Thyroid gland (tissue), 4 donors: ENCODE data around the gene CTDSP1. TPM values are rescaled to one million over a fixed set of nuclear protein-coding genes. Genes with fewer than 3 reads are reported as not detected.

Experiments
- DNase-seq, 2 donors: peaks; one replicate each; pipeline ENCODE4 v3.0.0-alpha.2; 2019
- H3K27ac ChIP-seq, 3 donors: fragments of 200-600 bp; sonication (generic); 1 replicate in 2 of 3; 2 replicates in 1 of 3; pipeline ENCODE4 v1.5.1; 2016 to 2019; ENCODE audit warnings: mild to moderate bottlenecking in 1 of 3, moderate library complexity in 1 of 3
- H3K27me3 ChIP-seq: fragments of 200-600 bp; sonication (generic); one replicate; pipeline ENCODE4 v1.5.1; 2019
- H3K36me3 ChIP-seq, 2 donors: fragments of 200-600 bp; sonication (generic); one replicate each; pipeline ENCODE4 v1.5.1; 2016 to 2019
- H3K4me1 ChIP-seq, 2 donors: fragments of 200-600 bp; sonication (generic); one replicate each; pipeline ENCODE4 v1.5.1; 2017 to 2019
- H3K4me3 ChIP-seq, 3 donors: fragments of 200-600 bp; sonication (generic); replicated peaks in 1 of 3; 1 replicate in 2 of 3; 2 replicates in 1 of 3; pipeline ENCODE4 v1.5.1; 2016; ENCODE audit warnings: mild to moderate bottlenecking in 1 of 3
- H3K9me3 ChIP-seq: fragments of 200-600 bp; sonication (generic); one replicate; pipeline ENCODE4 v1.5.1; 2017
- CTCF ChIP-seq, 6 experiments: fragments of 200-600 bp in 3 of 6; fragments of 450-650 bp in 3 of 6; sonication (generic) in 3 of 6; IDR thresholded peaks; one replicate each; pipeline ENCODE4 v1.5.1; 2016 to 2019; ENCODE audit warnings: antibody characterized with exemption in 6 of 6, mild to moderate bottlenecking in 2 of 6, inconsistent platforms in 1 of 6, moderate library complexity in 1 of 6
- POLR2A ChIP-seq, 2 donors: fragments of 450-650 bp; IDR thresholded peaks; one replicate each; pipeline ENCODE4 v1.6.1; 2017; ENCODE audit warnings: antibody characterized with exemption in 2 of 2, mild to moderate bottlenecking in 2 of 2, moderate library complexity in 1 of 2
- WGBS, 2 donors: methylation state at CpG; one replicate each; pipeline ENCODE4 v1.1.5; 2017; 5-methylcytosine and 5-hydroxymethylcytosine counted together
- intact Hi-C: fragments of 100-400 bp; cut with DNase I; formaldehyde crosslinking; loops from one replicate; pipeline ENCODE4 v1.15.1; 2023
- total RNA-seq, 4 donors: library from RNA; depleted of rRNA; stranded (reverse); fragments of >200 nt; gene quantifications; one replicate each; pipeline ENCODE4 v1.2.3, GENCODE V29; 2016

The CTDSP1 gene
- total RNA-seq, 4 donors from 2014 or later = 105 to 152 (median 127) TPM

- H3K4me3 ChIP-seq = no peak overlapping the region
- TF ChIP-seq POLR2A (IDR thresholded peaks at IDR 0.05) (no peak), CTCF (IDR thresholded peaks at IDR 0.05) (no peak)
- H3K27ac ChIP-seq = no peak overlapping the region
- H3K4me1 ChIP-seq = peaks cover 13 to 20% of the 10 kb centered on the region in 2 donors
- no peak for DNase-seq
- H3K36me3 ChIP-seq = no peaks in the 10 kb centered on the region
- no peaks in the 10 kb centered on the region for H3K9me3 ChIP-seq
- WGBS, 2 donors = 79 to 87% methylated on average over 15 to 16 of the region's 16 CpGs
- intact Hi-C loops = loop anchor here (5.0 kb wide), 2 partner anchors 91 to 116 kb away; no protein-coding TSS in a partner anchor
- H3K27me3 ChIP-seq = no peaks in the 10 kb centered on the region
Measured at GRCh38 chr2:218392891-218393462, 6.7 kb upstream of the CTDSP1 start.

- WGBS, 2 donors = 80 to 82% methylated on average over 7 to 8 of the region's 8 CpGs
- DNase-seq = no peak
- no peak overlapping the region for H3K4me3 ChIP-seq
- H3K27me3 ChIP-seq = no peaks in the 10 kb centered on the region
- intact Hi-C loops = loop anchor here (5.0 kb wide), 2 partner anchors 92 to 117 kb away; no protein-coding TSS in a partner anchor
- H3K36me3 ChIP-seq = no peaks in the 10 kb centered on the region
- TF ChIP-seq POLR2A (IDR thresholded peaks at IDR 0.05) (no peak), CTCF (IDR thresholded peaks at IDR 0.05) (no peak)
- H3K4me1 ChIP-seq = peaks cover 19 to 22% of the 10 kb centered on the region in 2 donors
- no peak overlapping the region for H3K27ac ChIP-seq
- H3K9me3 ChIP-seq = no peaks in the 10 kb centered on the region
Measured at GRCh38 chr2:218393750-218394290, 5.8 kb upstream of the CTDSP1 start.

- no peaks in the 10 kb centered on the region for H3K9me3 ChIP-seq
- H3K36me3 ChIP-seq = no peaks in the 10 kb centered on the region
- H3K4me1 ChIP-seq = peaks cover 22 to 23% of the 10 kb centered on the region in 2 donors
- H3K27ac ChIP-seq = peak overlapping the region in 1 of 3 donors; percentile 99
- no peak for DNase-seq
- WGBS, 2 donors = 91 to 94% methylated on average over 3 to 13 of the region's 13 CpGs
- TF ChIP-seq POLR2A (IDR thresholded peaks at IDR 0.05) (no peak), CTCF (IDR thresholded peaks at IDR 0.05) (no peak)
- H3K27me3 ChIP-seq = no peaks in the 10 kb centered on the region
- H3K4me3 ChIP-seq = no peak overlapping the region
- intact Hi-C loops = loop anchor here (5.0 kb wide), 2 partner anchors 92 to 117 kb away; no protein-coding TSS in a partner anchor
Measured at GRCh38 chr2:218394298-218395089, 5.2 kb upstream of the CTDSP1 start.

- 95 to 98% methylated on average over 6 of the region's 6 CpGs for whole genome bisulfite sequencing, 2 donors
- TF ChIP-seq CTCF (IDR thresholded peaks at IDR 0.05) (no peak), POLR2A (IDR thresholded peaks at IDR 0.05) (no peak)
- intact Hi-C loops = no loop called here
- H3K27me3 ChIP-seq = no peaks in the 10 kb centered on the region
- H3K36me3 ChIP-seq = peaks cover 0 to 3% of the 10 kb centered on the region in 2 donors
- H3K9me3 ChIP-seq = no peaks in the 10 kb centered on the region
- no peak overlapping the region for H3K4me3 ChIP-seq
- peaks cover 22 to 23% of the 10 kb centered on the region in 2 donors for H3K4me1 ChIP-seq
- DNase-seq = no peak
- H3K27ac ChIP-seq = peak overlapping the region in 2 of 3 donors; percentile 99 to 100
Measured at GRCh38 chr2:218395090-218395444, 4.6 kb upstream of the CTDSP1 start.
